Activated effector memory CD4-positive, alpha-beta T cell treated with Interleukin-2 at 50 U/mL for 16 hours (primary cell): Measurements from ENCODE around the gene MTHFD2L.
"Not testable (repeated sequence)": the region's sequence is repeated elsewhere in the genome, so short reads cannot be mapped to it uniquely, and the experiment has no call there.

Experiments
- DNase-seq: peaks from one replicate; pipeline ENCODE4 v3.0.0-alpha.2; 2020

Gene MTHFD2L

DNA sequence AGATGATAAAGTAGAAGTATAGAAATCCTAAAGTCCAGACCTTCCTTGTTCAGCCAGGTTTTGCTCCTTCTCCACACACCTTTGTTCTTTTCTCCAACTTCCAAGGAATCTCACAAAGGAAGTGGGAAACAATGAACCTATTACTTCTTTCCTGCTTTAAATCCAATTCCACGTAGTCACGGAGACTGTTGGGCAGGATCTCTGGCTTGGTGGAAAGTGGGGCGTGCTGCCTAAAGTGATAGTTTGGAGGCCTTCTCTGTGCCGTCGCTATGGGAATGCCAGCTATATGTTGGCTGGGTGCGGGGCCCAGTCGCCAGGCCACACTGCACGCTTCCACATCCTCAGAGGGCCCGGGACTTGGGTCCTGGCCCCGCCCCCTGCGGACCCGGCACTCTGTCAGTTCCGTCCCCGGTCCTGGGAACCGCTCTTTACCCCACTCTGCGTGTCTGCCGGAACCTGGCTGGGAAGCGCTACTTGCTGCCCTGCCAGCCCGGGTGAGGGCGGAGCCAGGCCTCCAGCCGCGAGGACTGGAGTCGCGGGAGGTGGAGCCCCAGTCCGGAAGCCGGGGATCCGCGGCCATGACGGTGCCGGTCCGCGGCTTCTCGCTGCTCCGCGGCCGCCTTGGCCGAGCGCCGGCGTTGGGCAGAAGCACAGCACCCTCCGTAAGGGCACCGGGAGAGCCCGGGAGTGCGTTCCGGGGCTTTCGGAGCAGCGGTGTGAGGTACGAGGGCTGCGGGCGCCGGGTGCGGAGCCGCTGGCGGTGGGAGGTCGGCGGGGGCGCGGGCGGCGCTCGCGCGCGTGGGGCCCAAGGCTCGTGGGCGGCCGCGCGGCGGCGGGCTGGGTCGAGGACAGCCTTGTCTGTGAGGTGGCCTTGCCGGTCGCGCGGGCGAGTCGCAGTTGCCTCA, at the start of gene MTHFD2L:
Gene MTHFD2L (plus strand): TSS at position 558 of the 905 bp plus-strand sequence. CDS start 21 bp downstream, at position 579.
- DNase-seq, result peak; percentile 69

DNA sequence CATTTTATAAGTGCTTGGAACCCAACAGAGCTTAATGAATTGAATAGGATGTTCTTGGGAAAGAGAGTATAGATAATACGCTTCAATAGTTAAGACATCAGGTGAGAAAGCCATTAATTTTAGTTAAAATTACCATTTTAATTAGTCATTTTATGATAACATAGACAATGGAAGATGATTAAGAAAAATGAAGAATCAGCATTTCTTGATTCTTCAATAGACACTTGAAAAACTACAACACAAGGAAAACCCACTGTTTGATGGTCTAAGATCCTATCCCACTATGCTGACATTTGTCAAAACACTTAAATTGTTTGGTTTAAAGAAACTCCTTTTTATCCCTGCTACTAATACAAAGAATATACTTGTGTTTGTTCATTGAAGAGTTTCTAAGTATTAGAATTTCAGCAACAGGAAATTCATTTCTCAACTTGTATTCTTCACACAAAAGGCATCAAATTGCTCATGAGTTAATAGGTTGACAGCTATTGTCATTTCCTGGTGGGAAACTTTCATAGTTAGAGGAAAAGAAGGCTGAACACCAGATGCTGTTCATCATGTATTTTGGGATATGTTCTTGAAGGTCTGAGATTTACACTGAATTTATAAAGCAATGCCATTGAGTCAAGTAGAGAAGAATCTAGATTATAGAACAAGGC, 49.3 kb upstream of the MTHFD2L start:
- DNase-seq, result no peak

DNA sequence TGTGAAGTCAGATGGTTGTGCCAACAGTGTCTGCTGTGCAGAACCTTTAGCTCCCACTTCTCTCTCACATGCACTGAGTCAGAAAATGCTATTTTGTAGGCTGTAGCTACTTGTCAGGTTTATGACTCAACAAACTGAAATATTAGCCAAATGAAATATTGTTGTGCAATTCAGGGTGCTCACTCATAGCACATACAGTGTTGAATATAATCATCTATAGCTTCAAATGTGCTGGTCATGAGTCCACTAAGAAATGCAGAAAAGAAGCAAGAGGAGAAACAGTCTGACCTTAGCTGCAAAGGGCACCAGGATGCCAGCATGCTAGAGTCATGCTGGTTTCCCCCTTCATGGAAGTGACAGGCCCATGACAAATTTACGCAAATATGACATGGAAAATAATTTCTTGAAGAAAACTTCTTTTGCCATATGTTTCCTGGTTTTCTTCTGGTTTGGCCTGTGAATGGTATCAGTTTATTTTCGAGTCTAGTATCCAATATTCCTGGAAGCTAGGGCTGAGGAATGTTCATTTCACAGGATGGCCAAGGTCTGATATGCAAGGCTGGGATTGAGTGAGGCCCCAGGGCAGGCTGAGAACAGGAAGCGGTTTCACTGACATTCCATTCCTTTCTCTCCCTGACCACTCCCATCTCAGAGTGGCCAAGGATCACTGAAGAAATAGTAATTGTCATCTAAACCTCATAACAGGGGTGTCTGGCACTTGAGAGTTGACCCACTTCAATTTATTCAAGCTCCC, 48.6 kb upstream of the MTHFD2L start:
- no peak for DNase-seq

DNA sequence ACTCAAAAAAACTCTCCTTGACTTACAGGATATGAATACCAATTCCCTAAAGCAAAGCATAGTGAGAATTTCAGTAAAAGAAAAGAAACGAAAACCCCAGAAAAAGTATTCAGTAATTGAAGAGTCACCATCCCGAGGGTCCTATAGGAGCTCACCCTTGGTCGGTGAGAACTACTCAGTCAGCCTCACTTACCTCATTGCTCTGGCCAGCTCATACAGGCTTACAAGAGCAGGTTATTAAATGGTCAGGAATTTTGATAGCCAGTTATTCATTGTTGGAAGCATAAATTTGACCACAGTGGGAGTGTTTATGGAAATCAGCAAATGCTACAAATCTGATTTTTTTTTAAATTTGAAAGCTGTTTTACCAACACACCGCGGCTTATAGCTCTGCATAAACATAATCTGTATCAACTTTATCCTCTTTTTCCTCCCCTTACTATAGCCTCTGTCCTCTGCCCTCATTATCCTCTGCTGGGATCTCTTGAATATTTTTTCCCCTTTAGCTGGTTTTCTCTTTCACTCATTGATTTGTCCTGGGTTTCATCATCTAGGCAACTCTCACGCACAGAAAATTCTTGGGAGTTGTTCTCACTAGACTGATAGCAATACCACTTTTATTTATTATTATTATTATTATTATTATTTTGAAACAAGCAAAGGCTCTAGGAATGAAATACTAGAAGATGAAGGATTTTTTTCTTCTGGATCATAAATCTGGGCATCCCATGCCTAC, 47.9 kb upstream of the MTHFD2L start:
- DNase-seq, result no peak

DNA sequence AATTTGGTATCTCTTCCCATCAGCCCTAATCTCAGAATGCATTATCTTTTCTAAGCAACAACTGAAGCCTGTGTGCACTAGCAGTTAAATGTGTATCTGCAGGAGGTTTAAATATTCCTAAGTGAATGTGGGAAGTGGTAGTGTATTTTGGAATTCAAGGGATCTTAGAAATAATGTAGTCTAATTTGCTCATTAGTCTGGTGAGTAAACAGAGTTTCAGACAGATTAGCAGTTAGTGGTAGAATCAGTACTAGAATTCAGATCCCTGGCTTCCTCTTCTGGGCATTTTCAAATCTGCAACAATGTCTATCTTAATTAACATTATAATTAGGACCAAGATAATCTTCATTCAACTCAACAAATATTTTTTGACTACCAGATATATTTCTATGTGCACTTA, 47.2 kb upstream of the MTHFD2L start:
- DNase-seq, result no peak

DNA sequence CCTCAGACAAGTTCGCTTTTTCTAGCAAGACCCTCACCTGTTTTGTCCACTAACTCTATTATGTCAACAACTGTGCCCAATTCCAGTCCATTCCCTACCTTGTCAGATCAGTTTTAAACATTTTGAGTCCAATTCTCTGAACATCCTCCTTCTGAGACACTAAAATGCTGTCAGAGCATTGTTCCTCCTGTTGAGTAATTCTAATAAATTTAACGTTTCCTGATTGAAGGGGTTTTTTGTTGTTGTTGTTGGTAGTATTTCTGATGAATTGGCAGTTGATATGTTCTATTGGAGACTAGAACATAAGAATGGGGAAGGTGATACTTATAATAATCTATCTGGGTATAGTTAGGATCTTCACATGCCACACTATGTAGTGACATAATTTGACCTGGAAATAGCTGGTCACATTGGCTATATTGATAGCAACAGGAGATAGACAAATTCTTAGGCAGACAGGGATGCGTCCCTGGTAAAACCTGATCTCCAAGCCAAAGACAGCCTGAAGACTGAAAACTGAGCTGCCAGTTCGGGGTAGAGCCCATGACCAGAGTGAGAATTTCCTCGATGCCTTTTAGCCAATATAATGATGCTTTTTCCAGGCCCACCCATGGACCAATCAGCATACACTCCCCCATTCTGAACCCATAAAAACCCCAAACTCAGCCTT, 46.5 kb upstream of the MTHFD2L start:
- no peak for DNase-seq

DNA sequence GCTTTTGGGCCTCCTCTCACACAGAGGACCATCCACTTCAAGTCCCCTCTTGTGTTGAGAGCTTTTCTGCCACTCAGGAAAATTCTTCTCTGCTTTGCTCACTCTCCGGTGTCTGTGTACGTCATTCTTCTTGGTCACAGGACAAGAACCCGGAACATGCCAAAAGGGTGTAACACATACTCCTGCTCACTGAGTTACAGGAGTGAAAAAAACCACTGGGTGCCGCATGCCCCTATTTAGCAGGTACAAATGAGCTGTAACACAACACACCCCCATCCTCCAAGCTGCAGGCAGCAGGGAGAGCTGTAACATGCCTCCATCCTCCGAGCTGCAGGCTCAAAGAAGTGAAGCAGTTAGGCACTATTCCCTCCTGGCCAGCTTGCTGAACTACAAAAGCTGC, 45.9 kb upstream of the MTHFD2L start:
- DNase-seq, result no peak

DNA sequence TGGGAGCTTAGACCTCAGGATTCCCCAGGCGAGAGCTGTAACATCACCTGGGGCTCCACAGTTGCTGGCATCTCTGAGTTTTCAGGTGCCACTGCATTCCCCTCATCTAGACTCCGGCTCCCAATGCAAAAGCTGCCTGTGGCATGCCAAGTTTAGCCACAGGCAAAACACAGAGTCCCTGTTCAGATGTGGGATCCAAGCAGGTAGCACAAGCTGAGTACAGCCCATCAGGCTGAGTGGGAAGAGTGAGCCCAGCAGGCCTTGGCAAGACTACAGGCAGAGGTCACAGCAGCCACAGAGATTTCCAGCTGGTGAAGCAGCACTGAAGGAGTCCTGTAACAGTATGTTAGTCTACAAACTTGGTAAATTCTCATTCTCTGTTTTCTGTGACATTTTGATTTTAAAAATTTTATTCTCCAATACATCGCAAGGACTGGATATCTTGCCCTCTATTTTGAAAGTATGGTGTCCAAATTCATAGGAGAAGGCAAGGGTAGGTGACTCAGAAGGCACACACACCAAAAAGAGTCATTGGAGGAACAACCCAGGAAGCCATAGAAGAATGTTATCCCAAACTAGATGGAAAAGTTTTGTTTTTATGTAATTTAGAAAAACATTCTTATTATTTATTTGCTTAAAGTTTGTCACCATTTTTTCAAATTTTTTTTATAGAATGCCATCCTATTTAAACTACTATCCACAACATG, 45.4 kb upstream of the MTHFD2L start:
- DNase-seq, result no peak

DNA sequence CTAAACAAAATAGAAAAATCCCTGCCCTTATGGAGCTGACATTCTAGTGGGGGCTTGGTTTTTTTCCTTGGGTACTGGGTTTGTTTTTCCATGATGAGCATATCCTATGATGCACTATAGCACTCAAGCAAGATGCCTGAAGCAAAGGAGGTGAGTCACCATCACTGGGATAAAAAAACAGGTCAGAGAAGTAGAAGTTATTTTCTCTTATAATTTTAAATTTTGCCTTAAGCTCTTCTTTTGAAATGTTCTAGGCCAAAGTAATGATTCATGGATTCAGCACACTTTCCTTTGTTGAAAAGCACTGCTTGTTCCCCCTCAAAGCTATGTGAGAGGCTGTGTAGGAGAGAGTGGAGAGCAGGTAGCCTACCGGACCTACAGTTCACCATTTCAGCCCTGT, 43.7 kb upstream of the MTHFD2L start:
- DNase-seq, result no peak

DNA sequence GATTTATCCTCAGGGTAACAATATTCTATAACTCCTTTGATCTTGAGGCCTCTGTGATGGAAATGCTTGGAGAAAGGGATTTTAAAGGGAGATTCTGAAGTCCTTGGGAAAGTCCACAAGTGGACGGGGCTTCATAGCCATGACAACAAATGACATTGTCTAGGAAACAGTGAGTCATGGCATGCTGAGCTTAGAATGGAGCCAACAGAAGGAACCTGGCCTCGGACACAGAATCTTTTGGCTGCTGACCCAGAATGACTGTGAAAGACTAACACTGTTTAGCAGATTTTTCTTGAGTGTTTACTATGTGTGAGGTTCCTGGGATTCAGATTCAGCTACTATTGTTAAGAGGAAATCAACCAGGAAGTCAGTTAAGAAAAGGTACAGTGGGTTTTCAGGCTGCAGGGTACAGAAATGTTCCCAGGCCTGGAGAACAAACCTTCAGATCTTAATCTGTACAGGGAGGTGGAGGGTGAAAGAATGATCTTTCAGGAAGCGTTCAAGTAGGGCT, 40.8 kb upstream of the MTHFD2L start:
- no peak for DNase-seq

DNA sequence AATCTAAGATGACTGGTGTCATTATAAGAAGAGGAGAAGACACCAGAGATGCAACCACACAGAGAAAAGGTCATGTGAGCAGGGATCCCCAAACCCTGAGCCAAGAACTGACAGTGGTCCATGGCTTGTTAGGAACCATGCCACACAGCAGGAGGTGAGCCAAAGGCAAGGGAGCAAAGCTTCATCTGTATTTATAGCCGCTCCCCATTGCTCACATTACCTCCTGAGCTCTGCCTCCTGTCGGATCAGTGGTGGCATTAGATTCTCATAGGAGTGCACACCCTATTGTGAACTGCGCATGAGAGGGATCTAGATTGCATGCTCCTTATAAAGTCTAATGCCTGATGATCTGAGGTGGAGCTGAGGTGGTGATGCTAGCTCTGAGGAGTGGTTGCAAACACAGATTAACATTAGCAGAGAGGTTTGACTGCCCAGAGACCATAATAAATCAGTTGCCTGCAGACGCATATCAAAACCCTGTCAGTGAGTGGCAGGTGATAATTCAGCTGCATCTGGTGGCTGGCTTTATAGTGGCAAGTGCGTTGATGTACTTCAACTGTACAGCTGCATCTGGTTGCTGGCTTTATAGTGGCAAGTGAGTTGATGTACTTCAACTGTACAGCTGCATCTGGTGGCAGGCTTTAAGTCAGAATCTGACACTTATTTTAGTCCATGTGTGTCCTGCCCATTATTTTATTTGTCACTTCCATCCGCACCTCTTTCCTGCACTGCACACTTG, 39.1 kb upstream of the MTHFD2L start:
- no peak for DNase-seq

DNA sequence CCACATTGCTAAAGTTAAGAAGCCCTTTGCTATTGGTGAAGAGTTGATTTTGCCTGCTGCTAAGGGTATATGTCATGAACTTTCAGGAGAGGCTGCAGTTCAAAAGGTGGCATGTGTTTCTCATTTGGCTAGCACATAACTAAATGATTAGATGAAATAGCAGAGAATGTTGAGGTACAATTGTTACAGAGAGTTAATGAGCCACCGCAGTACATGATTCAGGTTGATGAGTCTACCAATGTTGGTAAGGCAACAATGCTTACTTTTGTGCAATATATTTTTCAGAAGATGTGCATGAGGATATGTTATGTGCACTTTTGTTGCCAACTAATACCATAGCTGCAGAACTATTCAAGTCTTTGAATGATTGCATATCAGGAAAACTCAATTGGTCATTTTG, 37.8 kb upstream of the MTHFD2L start:
- DNase-seq, result no peak

DNA sequence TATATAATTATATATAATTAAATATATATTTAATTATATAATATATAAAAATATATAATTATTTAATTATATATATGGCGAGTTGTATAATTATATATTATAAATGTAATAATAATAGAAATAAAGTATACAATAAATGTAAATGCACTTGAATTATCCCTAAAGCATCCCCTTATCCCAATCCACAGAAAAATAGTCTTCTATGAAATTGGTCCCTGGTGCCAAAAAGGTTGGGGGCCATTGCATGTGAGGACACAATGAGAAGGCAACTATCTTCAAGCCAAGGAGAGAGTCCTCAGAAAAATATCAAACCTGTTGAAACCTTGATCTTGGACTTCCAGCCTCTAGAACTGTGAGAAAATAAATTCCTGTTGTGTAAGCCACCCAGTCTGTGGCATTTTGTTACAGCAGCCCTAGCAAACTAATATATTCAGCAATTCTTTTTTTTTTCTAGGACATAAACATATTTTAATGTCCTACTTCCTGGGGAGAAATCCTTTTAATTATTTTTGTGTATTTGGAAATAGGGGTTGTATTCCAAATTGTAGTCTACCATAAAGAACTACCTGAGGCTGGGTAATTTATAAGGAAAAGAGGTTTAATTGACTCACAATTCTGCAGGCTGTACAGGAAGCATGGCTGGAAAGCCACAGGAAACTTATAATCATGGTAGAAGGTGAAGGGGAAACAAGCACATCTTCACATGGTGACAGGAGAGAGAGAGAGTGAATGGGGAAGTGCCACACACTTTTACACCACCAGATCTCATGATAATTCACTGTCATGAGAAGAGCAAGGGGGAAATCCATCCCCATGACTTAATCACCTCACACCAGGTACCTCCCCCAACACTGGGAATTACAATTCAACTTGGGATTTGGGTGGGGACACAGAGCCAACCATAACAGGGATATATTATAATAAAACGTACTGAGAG, 36.0 kb upstream of the MTHFD2L start:
- no peak for DNase-seq

DNA sequence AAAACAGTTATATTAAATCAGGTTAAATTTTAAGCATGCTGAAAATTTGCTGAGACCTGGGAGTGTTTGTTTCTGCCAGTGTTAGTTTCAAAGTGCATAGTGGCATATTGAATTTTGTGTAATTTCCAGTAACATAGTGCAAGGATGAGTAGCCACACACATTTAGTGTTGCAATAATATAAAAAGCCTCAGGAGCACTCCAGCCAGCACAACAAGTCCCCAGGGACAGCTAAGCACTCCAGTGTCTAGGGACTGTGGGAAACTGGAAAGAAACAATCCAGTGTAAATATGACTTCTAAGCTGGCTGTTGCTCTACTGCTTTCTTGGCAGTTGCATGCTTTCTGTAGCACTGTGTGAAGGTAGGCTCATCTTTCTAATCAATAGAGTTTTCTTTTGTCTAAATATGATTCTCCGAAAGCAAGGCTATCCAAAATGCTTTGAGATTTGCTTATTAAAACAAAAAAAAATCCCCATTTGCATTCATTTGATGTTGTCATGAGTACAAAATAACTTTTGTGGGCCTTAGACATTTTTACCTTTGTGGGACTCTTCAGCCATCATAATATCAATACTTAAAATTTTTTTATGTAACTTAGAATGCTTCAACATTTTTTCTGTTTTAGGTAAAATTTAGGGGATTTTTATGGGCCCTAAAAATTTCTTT, 34.7 kb upstream of the MTHFD2L start:
- no peak for DNase-seq

DNA sequence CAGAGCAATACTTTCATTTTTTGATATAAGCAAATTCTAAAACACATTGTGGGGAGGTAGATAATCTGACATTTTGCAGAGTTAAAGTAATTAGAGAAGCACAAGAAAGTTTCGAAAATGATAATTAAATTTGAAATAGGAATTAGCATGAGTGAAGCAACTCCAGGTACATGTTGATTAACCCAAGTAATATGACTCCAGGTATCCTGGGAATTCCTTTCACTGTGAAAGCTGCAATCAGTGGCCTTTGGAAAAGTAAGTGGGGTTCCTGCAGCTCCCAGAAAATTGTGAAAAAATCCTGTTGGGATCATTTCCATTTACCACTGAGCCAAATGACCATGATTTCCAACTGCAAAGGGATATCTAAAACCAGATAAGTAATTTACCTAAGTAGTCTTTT, 32.9 kb upstream of the MTHFD2L start:
- DNase-seq, result no peak

DNA sequence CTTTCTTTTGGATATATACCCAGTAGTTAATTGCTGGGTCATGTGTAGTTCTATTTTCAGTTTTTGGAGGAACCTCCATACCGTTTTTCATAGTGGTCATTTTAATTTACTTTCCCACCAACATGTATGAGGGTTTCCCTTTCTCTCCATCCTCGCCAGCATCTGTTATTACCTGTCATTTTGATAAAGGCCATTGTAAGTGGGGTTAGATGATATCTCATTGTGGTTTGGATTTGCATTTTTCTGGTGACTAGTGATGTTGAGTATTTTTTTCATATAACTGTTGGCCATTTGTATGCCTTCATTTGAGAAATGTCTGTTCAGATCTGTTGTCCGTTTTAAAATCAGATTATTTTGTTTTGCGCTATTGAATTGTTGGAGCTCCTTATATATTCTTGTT, 30.2 kb upstream of the MTHFD2L start:
- no peak for DNase-seq

DNA sequence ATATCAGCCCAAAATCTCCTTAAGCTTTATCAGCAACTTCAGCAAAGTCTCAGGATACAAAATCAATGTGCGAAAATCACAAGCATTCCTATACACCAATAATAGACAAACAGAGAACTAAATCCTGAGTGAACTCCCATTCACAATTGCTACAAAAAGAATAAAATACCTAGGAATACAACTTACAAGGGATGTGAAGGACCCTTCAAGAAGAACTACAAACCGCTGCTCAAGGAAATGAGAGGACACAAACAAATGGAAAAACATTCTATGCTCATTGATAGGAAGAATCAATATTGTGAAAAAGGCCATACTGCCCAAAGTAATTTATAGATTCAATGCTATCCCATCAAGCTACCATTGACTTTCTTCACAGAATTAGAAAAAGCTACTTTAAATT, 27.1 kb upstream of the MTHFD2L start:
- DNase-seq, result not testable (repeated sequence)

DNA sequence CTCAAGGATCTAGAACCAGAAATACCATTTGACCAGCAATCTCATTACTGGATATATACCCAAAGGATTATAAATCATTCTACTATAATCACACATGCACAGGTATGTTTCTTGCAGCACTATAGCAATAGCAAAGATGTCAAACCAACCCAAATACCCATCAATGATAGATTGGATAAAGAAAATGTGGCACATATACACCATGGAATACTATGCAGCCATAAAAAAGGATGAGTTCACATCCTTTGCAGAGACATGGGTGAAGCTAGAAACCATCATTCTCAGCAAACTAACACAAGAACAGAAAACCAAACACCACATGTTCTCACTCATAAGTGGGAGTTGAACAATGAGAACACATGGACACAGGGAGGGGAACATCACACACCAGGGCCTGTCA, 25.7 kb upstream of the MTHFD2L start:
- DNase-seq, result not testable (repeated sequence)

DNA sequence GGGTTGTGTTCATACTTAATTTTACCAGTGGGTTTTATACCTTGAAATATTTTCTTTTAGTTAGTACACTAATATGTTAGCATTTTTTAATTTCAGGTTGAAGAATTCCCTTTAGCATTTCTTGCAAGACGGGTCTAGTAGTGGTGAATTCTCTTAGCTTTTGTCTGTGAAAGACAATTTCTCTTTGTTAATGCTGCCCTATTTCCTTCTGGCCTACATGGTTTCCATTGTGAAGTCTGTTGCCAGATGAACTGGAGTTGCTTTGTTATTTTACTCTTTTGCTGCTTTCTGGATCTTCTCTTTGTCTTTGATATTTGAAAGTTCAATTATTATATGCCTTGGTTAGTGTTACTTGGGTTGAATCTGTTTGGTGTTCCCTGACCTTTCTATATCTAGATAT, 25.0 kb upstream of the MTHFD2L start:
- no peak for DNase-seq
